Psoas muscle (tissue), 8 donors: Measurements from ENCODE around the gene XKR7. TPM values are rescaled to one million over a fixed set of nuclear protein-coding genes. Genes with fewer than 3 reads are reported as not detected.

Source experiments
- ATAC-seq, 4 donors: fragments of 200-7000 bp; cut with Tn5 transposase; one replicate each; pipeline ENCODE4 v1.9.1; 2020; ENCODE audit warnings: moderate library complexity in 3 of 4, mild to moderate bottlenecking in 2 of 4
- DNase-seq, 2 donors: peaks; one replicate each; pipeline ENCODE4 v3.0.0-alpha.2; 2020
- H3K27ac ChIP-seq: fragments of 200-600 bp; one replicate; pipeline ENCODE4 v1.8.0; 2022
- H3K27me3 ChIP-seq, 3 donors: fragments of 200-600 bp in 1 of 3; one replicate each; pipeline versions ENCODE4 v1.6.1 to v1.8.0; 2013 to 2022; ENCODE audit warnings: low read length in 2 of 3, mild to moderate bottlenecking in 2 of 3, moderate library complexity in 1 of 3; ENCODE audit not compliant: insufficient read depth in 3 of 3
- H3K36me3 ChIP-seq, 2 donors: fragments of 200-600 bp in 1 of 2; one replicate each; pipeline versions ENCODE4 v1.6.1 to v1.8.0; 2013 to 2022; ENCODE audit warnings: low read depth in 1 of 2, mild to moderate bottlenecking in 1 of 2, moderate library complexity in 1 of 2; ENCODE audit not compliant: insufficient read depth in 1 of 2
- H3K4me1 ChIP-seq: fragments of 200-600 bp; one replicate; pipeline ENCODE4 v1.8.0; 2022
- H3K4me3 ChIP-seq: fragments of 200-600 bp; one replicate; pipeline ENCODE4 v1.8.0; 2022; ENCODE audit warnings: mild to moderate bottlenecking
- H3K9me3 ChIP-seq: fragments of 200-600 bp; one replicate; pipeline ENCODE4 v1.8.0; 2022
- WGBS, 3 donors: extraction: QIAGEN DNeasy Blood & Tissue Kit; methylation state at CpG; one replicate each; pipeline versions ENCODE4 v1.1.6 to v1.1.7; 2013; 5-methylcytosine and 5-hydroxymethylcytosine counted together
- intact Hi-C, 2 donors: fragments of 100-400 bp; cut with DNase I; formaldehyde crosslinking; loops; one replicate each; pipeline versions ENCODE4 v1.11.0 to v1.14.2; 2022
- polyA plus RNA-seq, 3 donors: library from polyadenylated mRNA; stranded (reverse); fragments of 200-250 nt; gene quantifications; one replicate each; pipeline ENCODE4 v1.2.3, GENCODE V29; 2013
- total RNA-seq, 4 donors: library from RNA; stranded (reverse); fragmentation: NEBNext Ultra II Directional in 2 of 4; extraction: Animal tissue kit (Norgen Biotek cat#: 25700) in 2 of 4; gene quantifications; one replicate each; pipeline versions ENCODE4 v1.2.1 to v1.2.4, GENCODE V29; 2021 to 2023
- TF ChIP-seq, protein P1 (sequence below): fragments of 200-600 bp; IDR thresholded peaks from one replicate; pipeline ENCODE4 v1.8.0; 2022; ENCODE audit warnings: antibody characterized with exemption
- donor health status: healthy with polysubstance abuse.
- donor health status: DM: no; HTN: no; CAD: no; lungs with moderate emphysema.
- donor health status: Bipolar disorder and iron deficiency.
- donor health status: healthy.
- donor health status: DM: yes; HTN: yes; CAD: no.
- donor health status: DM: no; HTN: no; CAD: no.
- donor health status: DM: no; HTN: no; CAD: no.
- donor health status: DM: yes; HTN: yes; CAD: no.

Gene XKR7
- total and polyA plus RNA-seq, 7 donors: under 0.01 to 0.02 TPM; not detected in 5

DNA sequence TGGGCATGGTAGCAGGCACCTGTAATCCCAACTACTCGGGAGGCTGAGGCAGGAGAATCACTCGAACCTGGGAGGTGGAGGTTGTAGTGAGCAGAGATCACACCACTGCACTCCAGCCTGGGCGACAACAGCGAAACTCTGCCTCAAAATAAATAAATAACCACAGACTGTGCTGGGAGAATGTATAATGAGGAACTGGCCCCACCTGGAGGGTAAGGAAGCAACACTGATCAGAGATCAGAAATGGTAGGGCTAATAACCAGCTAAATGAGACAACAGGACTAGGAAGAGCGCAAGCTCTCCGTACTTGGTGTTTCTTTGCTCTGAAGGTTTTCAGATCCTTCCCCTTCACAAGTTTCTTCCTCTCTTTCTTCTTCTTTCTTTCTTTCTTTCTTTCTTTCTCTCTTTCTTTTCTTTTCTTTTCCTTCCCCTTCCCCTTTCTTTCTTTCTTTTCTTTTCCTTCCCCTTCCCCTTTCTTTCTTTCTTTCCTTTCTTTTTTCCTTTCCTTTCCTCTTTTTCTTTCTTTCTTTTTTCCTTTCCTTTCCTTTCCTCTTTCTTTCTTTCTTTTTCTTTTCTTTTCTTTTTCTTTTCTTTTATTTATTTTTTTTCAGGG is 56.8 kb downstream of the XKR7 start:
- 87 to 88% (median 88%) methylated on average over 6 of the region's 6 CpGs for WGBS, 3 donors

DNA sequence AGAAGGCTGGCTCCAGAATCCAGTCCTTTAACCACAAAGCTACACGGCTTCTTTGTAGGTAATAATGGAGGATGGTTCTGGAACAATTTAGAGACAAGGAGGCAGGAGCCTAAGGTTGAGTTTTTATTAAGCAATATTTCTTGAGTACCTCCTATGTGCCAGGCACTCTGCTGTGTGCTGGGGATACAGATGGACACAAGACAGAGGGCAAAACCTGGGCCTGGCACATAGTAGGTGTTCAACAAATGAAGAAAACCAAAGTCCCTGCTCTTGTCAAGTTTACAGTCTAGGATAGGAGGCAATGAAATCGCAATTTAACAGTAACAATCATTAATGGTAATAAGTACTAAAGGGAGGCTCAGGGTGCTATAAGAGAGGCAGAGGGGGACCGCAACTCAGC is 59.7 kb downstream of the XKR7 start:
- Histone ChIP-seq H3K9me3 (no peaks in the 10 kb centered on the region), H3K4me3 (no peak overlapping the region), H3K27me3 (peaks cover 0 to 15% (median 1%) of the 10 kb centered on the region in 3 donors), H3K27ac (no peak overlapping the region), H3K36me3 (no peaks in the 10 kb centered on the region), H3K4me1 (no peaks in the 10 kb centered on the region)
- ATAC-seq (no peak), DNase-seq (no peak)
- TF ChIP-seq, protein P1, sequence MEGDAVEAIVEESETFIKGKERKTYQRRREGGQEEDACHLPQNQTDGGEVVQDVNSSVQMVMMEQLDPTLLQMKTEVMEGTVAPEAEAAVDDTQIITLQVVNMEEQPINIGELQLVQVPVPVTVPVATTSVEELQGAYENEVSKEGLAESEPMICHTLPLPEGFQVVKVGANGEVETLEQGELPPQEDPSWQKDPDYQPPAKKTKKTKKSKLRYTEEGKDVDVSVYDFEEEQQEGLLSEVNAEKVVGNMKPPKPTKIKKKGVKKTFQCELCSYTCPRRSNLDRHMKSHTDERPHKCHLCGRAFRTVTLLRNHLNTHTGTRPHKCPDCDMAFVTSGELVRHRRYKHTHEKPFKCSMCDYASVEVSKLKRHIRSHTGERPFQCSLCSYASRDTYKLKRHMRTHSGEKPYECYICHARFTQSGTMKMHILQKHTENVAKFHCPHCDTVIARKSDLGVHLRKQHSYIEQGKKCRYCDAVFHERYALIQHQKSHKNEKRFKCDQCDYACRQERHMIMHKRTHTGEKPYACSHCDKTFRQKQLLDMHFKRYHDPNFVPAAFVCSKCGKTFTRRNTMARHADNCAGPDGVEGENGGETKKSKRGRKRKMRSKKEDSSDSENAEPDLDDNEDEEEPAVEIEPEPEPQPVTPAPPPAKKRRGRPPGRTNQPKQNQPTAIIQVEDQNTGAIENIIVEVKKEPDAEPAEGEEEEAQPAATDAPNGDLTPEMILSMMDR: no peak
- intact Hi-C loops: no loop called here
- WGBS, 3 donors: 88 to 93% (median 91%) methylated on average over 3 of the region's 3 CpGs

More for the DNA sequence above, 56.8 kb downstream of the XKR7 start:
- TF ChIP-seq, protein P1: no peak
- intact Hi-C loops: no loop called here
- no peak overlapping the region for H3K27ac ChIP-seq
- H3K36me3 ChIP-seq: no peaks in the 10 kb centered on the region
- peaks cover 0 to 39% (median 1%) of the 10 kb centered on the region in 3 donors for H3K27me3 ChIP-seq
- no peak for ATAC-seq
- DNase-seq: no peak
- no peak overlapping the region for H3K4me3 ChIP-seq
- no peaks in the 10 kb centered on the region for H3K4me1 ChIP-seq
- no peaks in the 10 kb centered on the region for H3K9me3 ChIP-seq

DNA sequence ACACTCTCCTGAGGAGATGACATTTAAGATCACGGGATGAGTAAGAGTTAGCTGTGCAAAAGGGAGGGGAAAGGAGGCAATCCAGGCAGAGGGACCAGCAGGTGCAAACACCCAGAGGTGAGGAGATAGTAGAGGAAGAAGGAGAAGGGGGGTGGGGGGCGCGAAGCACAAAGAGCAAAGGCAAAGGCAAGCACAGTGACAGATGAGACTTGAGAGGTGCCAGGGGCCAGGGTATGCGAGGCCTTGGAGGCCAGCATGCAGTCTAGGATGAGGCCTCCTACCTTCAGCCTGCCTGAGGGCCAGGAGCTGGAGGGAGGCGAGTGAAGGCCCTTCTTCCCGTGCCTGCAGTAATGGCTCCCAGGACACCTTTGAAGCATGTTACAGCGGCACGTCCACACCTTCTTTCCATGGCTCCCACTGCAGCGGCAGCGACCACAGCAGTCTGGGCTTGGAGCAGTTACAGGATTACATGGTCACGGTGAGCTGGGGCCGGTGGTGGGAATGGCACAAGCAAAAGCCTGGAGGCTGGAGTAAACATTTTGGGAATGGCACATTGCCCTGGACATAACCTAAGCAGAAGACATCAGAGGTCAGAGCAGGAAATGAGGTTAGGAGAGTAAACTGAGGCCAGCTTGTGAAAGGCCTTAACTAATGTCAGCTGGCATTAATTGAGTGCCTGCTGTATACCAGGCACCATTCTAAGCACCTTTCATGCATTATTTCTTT is 60.9 kb downstream of the XKR7 start:
- DNase-seq: no peak
- no peaks in the 10 kb centered on the region for H3K4me1 ChIP-seq
- ATAC-seq: no peak
- intact Hi-C loops: no loop called here
- TF ChIP-seq, protein P1: no peak
- no peak overlapping the region for H3K27ac ChIP-seq
- no peaks in the 10 kb centered on the region for H3K36me3 ChIP-seq
- no peaks in the 10 kb centered on the region for H3K9me3 ChIP-seq
- no peak overlapping the region for H3K4me3 ChIP-seq
- H3K27me3 ChIP-seq: peaks cover 0 to 22% (median 1%) of the 10 kb centered on the region in 3 donors
- WGBS, 3 donors: 34 to 41% (median 41%) methylated on average over 12 of the region's 12 CpGs

DNA sequence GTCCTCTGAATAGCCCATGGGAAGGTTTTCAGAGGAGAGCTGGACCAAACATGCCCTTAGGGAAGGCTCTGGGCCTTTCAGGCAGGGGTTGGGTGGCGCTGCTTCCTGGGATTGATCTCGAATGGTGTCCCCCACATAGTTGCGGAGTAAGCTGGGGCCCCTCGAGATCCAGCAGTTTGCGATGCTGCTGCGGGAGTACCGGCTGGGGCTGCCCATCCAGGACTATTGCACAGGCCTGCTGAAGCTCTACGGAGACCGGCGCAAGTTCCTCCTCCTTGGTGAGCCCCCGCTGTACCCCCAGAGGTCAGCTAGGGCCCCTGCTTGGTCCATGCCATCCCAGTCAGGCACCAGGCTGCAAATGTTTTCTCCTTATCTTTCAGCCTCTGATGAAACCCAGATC is 61.6 kb downstream of the XKR7 start:
- DNase-seq (no peak), ATAC-seq (no peak)
- WGBS, 3 donors: 76 to 78% (median 77%) methylated on average over 11 of the region's 11 CpGs
- H3K36me3 ChIP-seq: no peaks in the 10 kb centered on the region
- no peaks in the 10 kb centered on the region for H3K4me1 ChIP-seq
- intact Hi-C loops: no loop called here
- TF ChIP-seq, protein P1: no peak
- H3K27me3 ChIP-seq: peaks cover 0 to 25% (median 1%) of the 10 kb centered on the region in 3 donors
- no peaks in the 10 kb centered on the region for H3K9me3 ChIP-seq
- H3K4me3 ChIP-seq: no peak overlapping the region
- no peak overlapping the region for H3K27ac ChIP-seq
